ENCODE data around the gene STYK1. TPM values are rescaled to one million over a fixed set of nuclear protein-coding genes. Genes with fewer than 3 reads are reported as not detected.

The STYK1 gene
- total RNA-seq, 1 donor from 2014 or later = 1.4 TPM

DNA sequence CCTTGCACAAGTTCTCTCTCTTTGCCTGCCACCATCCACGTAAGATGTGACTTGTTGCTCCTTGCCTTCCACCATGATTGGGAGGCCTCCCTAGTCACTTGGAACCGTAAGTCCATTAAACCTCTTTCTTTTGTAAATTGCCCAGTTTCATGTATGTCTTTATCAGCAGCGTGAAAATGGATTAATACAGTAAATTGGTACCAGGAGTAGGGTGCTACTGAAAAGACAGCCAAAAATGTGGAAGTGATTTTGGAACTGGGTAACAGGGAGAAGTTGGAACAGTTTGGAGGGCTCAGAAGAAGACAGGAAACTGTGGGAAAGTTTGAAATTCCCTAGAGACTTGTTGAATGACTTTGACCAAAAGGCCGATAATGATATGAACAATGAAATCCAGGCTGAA, 27.9 kb downstream of the STYK1 start:
- H3K27ac Mint-ChIP-seq = no peak overlapping the region
- H3K9me3 Mint-ChIP-seq = peaks cover 31% of the 10 kb centered on the region
- no peaks in the 10 kb centered on the region for H3K4me1 Mint-ChIP-seq
- H3K4me3 Mint-ChIP-seq = no peak overlapping the region
- peaks cover 14% of the 10 kb centered on the region for H3K36me3 Mint-ChIP-seq
- H3K27me3 Mint-ChIP-seq (ENCODE audit: low read depth) = no peaks in the 10 kb centered on the region
- no peak for DNase-seq (ENCODE audit: low spot score in 2 of 2, unreplicated experiment in 2 of 2)
- TF ChIP-seq CTCF (IDR thresholded peaks at IDR 0.05; ENCODE audit: unreplicated experiment) = no peak

DNA sequence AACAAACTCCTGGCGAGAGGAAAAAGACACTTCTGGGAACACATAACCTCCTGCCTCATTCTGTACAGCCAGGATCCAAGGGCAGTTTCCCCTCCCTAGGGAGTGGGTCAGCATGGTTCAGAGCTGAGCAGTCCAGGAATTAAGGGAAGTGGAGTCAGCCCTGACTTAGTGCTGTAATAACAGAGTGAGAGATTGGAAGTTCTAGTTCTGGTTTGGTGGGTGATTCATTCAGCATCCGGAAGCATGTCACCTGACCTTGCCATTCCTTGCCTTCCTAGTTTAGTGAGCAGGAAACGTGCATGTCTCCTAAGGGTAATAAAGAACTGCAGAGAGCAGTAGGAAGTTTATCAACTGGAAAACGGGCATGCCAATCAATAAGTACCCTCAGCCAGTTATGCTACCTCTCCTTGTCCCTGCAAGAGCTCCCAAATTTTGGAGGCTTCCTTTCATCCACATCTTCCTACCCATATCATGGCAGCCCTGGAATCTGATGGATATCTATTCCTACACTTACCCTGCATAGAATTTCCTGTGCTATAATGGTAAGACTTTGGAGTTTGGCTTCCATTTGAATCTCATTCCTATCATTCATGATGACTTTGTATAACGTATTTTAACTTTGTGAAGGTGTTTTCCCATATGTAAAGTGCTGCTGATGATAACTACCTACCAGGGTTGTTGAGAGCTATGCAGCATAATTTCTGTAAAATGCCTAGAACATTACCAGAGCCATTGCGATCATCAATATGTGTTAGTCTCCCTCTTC, 31.9 kb downstream of the STYK1 start:
- Mint-ChIP-seq H3K4me1 (peaks cover under 1% of the 10 kb centered on the region), H3K4me3 (no peak overlapping the region), H3K9me3 (peaks cover 23% of the 10 kb centered on the region), H3K36me3 (peaks cover 12% of the 10 kb centered on the region), H3K27ac (no peak overlapping the region), H3K27me3 (ENCODE audit: low read depth) (no peaks in the 10 kb centered on the region)
- DNase-seq (ENCODE audit: low spot score in 2 of 2, unreplicated experiment in 2 of 2) = no peak
- TF ChIP-seq CTCF (IDR thresholded peaks at IDR 0.05; ENCODE audit: unreplicated experiment) = no peak

GRCh38 chr12:10638728-10639127, 35.1 kb downstream of the STYK1 start:
- DNase-seq (ENCODE audit: low spot score in 2 of 2, unreplicated experiment in 2 of 2) = no peak
- Mint-ChIP-seq H3K9me3 (no peaks in the 10 kb centered on the region), H3K4me1 (peaks cover 10% of the 10 kb centered on the region), H3K36me3 (no peaks in the 10 kb centered on the region), H3K4me3 (no peak overlapping the region), H3K27me3 (ENCODE audit: low read depth) (no peaks in the 10 kb centered on the region), H3K27ac (no peak overlapping the region)
- TF ChIP-seq CTCF (IDR thresholded peaks at IDR 0.05; ENCODE audit: unreplicated experiment) = no peak

DNA sequence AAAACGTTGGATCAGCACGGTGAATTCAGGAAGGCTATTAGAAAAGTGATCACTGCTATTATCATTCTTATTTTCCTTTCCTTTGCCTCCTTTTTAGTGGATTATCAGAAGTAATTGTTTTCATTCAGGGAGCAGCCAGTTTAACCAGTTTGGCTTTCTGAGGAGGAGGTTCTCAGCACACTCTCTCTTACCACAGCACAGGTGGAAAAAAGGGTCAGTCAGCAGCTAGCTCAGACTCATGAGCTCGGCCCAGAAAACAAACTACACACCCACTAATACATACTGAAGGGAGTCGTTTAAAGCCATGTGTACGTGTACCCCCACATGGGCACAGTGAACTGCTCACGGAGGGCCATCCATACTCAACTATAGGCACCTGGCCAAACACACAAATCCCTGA, 37.2 kb downstream of the STYK1 start:
- Mint-ChIP-seq H3K27me3 (ENCODE audit: low read depth) (no peaks in the 10 kb centered on the region), H3K27ac (peak overlapping the region; percentile 52), H3K9me3 (no peaks in the 10 kb centered on the region), H3K36me3 (no peaks in the 10 kb centered on the region), H3K4me3 (no peak overlapping the region), H3K4me1 (peaks cover 10% of the 10 kb centered on the region)
- no peak for TF ChIP-seq CTCF (IDR thresholded peaks at IDR 0.05; ENCODE audit: unreplicated experiment)
- no peak for DNase-seq (ENCODE audit: low spot score in 2 of 2, unreplicated experiment in 2 of 2)

DNA sequence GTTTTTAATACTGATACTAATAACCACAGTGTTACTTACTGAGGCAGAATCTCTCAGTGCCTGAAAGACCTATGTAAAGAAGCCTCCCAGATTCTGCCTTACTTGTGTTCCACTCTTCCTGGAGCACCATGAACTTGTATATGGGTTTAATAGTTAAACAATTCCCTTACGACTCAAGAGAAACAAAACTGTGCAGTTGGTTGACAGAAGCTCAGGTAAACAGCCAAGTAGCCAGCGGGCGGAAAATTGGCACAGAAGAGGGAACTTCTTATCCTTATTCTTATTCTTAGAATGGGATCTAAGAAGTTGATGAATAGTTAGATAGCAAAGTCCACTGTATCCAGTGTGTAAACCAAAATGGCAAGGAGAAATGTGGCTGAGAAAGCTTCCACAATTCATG, 37.7 kb downstream of the STYK1 start:
- H3K27me3 Mint-ChIP-seq (ENCODE audit: low read depth) = no peaks in the 10 kb centered on the region
- H3K4me1 Mint-ChIP-seq = peaks cover 10% of the 10 kb centered on the region

More for the DNA sequence above, 37.7 kb downstream of the STYK1 start:
- Mint-ChIP-seq H3K4me3 (no peak overlapping the region), H3K36me3 (no peaks in the 10 kb centered on the region), H3K9me3 (no peaks in the 10 kb centered on the region), H3K27ac (peak overlapping the region; percentile 52)
- no peak for TF ChIP-seq CTCF (IDR thresholded peaks at IDR 0.05; ENCODE audit: unreplicated experiment)
- no peak for DNase-seq (ENCODE audit: low spot score in 2 of 2, unreplicated experiment in 2 of 2)
